NCI-H446 (cell line): ENCODE measurements around the gene CASK.

Experiments used
- DNase-seq, 2 experiments: peaks; one replicate each; lab custom pipeline; 2025; lab: John Stamatoyannopoulos, UW

CASK gene

GRCh38 chrX:41909068-41909467 is 14.3 kb downstream of the CASK start:
- DNase-seq: no peak

DNA sequence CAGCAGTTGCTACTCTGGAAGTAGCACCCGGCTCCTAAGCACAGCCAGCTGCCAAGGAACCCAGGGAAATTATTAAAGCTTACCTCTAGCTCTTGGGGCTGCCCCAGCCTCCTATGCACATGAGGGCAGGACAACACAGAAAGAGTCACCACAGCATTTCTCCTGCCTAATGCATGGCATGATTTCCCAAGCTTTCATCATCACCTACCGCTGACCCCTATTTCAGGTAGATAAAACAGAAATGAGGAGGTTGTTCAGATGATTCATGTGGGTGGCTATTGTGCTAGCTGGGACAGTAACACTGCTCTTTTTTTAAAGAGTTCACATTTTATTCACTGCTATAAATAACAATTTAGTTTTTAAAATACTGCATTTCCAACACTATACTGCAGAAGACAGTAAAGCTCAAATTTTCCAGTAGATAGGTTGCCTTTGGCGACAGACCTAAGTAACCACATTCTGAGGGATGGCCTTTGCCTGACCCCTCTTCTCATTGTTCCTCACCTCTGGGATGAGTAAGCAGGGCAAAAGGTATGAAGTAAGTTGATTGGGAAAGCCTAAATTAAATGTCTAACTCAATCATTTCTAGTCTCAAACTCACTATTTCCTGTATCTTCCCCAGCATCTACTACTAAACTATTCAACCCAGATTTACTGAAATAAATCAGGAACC is 16.7 kb downstream of the CASK start:
- DNase-seq: no peak

DNA sequence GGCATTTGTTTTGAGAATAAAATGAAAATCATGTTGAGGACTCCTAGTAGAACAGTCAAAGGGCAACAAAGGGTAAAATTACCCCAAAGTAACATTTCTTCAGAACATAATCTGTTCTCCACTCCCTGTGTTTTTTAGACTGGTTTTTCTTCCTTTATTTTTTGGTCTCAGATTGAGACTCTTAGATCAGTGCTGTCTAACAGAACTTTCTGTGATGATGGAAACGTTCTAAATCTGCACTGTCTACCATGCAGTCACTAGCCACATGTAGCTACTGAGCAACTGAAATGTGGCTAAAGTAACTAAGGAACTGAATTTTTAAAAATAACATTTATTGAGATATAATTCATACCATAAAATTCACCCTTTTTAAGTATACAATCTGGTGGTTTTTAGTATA is 19.8 kb downstream of the CASK start:
- DNase-seq: no peak

- DNase-seq: no peak
These were observed 23.0 kb downstream of the CASK start for GRCh38 chrX:41900321-41900720.

DNA sequence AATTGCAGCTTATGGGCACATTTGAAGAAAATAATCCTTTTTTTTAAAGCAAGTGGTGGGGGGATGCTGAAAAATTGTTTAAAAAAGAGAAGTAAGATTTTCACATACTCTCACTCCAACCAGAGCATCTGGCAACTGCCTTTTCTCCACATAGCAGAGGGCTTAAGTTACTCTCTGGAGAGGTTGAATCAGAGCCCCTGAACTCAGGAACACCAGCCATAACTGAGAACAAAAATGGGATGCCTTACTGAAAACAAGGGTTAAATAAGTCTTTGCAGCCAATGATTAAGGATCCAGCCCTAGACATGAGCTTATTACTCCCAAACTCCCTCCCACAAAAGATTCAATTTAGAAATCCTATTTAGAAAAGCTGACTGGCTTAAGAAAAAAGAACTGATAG is 27.5 kb downstream of the CASK start:
- DNase-seq: no peak

DNA sequence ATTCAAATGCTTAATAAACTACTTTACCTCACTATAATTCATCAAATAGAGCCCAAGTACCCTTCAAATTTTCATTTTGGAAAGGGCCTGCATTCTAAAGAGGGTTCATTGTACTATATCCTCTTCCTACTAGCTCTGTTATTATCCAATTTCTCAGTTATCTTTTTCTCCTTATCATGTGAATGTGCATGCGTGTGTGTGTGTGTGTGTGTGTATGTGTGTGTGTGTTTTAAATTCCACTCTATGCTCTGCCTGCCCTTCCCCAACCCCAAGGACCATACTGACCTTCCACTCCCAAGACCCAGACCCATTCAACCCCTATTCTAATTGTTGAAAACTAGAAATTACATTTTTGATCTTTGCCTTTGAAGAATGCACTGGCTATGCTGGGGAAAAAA is 33.3 kb downstream of the CASK start:
- no peak for DNase-seq

GRCh38 chrX:41889317-41890025 is 33.9 kb downstream of the CASK start:
- DNase-seq: no peak

DNA sequence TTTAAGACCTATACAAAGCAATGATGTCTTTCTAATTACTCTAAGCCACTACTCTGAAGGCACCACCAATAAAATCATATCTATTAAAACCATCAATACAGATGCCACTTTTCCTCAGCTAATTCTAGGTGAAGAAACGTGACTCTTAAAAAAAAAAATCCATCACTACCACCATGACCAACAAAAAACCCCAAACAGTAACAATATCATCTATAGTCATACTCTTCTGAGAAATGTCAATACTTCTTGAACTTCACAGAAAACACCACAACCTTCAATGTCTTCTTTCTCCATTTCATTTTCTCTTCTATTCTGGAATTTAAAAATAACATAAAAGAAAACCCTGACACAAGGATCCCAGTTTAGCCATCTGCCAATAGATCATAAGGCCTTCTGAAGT is 35.7 kb downstream of the CASK start:
- DNase-seq: no peak

DNA sequence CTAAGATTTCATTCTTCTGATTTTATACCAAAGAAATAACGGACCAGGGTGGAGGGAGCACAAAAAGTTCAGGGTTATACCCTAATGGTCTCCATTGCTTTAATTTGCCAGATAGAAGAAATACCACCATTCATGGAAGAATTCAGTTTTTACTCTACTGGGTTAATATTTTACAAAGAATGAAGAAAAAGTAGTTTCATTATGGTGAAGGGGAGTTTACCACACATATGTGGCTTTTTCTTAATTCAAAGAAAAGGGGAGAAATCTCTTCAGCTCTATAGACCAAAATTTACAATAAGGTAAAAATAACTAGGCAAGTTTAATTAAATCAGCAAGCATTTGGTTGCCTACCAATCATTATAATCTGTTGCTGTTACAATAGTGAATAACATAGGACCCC is 37.6 kb downstream of the CASK start:
- no peak for DNase-seq

- no peak for DNase-seq
These were observed 42.2 kb downstream of the CASK start for GRCh38 chrX:41881166-41881565.

- DNase-seq: no peak
These were observed 46.2 kb downstream of the CASK start for GRCh38 chrX:41877167-41877566.

DNA sequence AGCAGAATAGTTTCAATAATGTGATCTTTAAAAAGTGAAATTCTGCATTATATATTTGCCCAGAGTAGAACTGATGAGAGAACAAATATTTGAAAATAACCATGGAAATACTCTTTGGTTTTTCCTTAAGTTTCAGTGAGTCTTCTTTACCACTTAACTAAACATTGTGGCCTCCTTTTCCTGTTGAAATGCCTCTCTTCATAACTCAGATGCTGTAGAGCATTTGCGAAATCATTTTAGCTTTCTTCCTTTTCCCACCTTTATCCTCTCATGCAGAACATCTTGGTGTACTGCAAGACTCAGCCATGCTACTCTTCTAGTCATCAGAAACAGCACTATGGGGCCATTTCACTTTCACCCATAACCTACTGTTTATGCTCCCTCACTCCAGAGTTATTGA is 48.2 kb downstream of the CASK start:
- DNase-seq: no peak

DNA sequence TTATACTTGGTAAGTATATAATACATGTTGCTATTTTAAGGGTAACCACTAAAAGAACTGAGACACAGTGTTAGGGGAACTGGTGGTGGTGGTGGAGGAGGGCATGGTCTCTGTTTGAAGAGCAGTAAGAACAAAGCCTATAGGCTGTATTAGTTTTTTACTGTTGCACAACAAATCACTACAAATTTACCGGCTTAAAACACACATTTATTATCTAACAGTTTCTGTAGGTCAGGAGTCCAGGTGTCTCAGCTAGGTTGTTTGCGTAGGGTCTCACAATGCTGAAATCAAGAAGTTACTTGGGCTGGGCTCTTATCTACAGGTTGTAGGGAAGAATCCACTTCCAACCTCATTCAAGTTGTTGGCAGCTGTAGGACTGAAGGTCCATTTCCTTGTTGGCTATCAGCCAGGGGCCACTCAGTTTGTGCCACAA is 52.6 kb downstream of the CASK start:
- DNase-seq: no peak

DNA sequence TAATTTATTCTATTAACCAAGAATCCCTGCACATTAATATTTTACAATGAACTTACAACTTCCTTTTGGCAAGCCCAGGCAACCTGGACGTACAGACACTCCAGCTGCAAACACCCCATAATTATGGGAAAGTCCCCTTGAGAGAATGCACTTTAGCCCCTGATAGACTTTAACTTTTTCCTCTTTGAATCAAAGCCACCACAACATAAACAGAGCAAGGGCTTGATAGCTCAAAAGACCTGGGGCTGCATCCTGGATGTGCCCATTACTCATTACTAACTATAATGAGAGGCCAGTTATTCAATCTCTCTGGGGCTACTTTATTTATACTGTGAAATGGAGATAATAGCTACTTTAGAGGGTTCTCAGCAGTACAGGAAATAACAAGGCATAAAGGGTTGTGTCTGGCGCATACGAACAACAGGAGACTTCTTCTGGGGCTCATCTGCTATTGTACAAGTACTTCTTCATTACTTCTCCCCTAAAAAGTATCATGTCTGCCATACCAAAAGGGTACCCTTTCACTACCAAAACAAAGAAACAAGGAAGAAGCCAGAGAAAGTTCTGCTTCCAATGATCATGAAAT is 54.9 kb downstream of the CASK start:
- DNase-seq: no peak

- no peak for DNase-seq
These were observed 59.8 kb downstream of the CASK start for GRCh38 chrX:41863343-41864203.

DNA sequence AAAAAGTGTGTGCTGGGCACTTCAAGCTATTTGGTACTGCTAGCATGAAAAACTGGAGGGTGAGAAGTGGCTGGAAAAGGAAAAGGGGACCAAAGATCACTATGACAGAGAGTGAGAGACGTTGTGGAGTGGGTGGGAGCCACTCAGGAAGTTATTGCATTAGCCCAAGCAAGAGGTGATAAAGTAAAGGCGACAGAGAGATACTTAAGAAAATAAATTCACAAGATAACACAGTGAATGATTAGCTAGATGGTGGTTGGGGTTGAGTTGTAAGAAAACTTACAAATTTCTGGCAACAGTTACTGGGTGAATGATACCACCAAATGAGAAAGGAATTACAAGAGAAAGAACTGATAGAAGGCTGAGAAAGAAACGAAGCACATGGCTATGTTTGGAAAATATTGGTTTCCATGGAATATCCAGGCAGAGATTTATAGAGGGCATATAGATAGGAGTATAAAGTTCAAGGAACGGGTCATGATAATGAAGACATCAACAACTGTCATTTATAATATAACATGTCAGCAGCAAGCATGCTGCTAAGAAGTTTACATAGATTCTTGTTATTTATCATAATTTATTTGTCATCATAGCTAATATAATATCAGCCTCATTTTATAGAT is 60.7 kb downstream of the CASK start:
- DNase-seq: no peak

GRCh38 chrX:41858161-41858775 is 65.1 kb downstream of the CASK start:
- DNase-seq: no peak

DNA sequence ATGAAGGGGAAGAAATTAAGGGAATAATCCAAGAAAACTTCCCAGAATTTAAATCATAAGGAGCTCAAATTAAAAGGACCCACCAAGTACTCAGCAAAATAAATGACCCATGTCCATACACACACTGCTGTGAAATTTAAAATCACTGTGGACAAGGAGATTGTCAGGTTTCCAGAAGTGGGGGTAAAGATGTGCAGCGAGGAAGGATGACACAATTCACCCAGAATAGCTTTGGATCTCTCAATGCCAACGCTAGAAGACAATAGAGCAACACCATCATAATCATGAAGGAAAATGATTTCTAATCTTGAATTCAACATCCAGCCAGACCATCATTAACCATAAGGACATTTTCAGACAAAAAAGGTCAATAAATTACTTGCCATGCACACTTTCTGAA is 65.7 kb downstream of the CASK start:
- no peak for DNase-seq

- DNase-seq: no peak
These were observed 76.6 kb downstream of the CASK start for GRCh38 chrX:41846714-41847113.

- DNase-seq: no peak
These were observed 85.9 kb downstream of the CASK start for GRCh38 chrX:41837270-41837944.

- DNase-seq: no peak
These were observed 94.5 kb downstream of the CASK start for GRCh38 chrX:41828826-41829225.
